ENCODE results near the gene RASA3.
"Not testable (repeated sequence)": the region's sequence is repeated elsewhere in the genome, so short reads cannot be mapped to it uniquely, and the experiment has no call there.

Gene RASA3

GRCh38 chr13:114161644-114162532, 29.5 kb upstream of the RASA3 start:
- peaks cover 8% of the 10 kb centered on the region for H3K4me1 ChIP-seq (ENCODE audit: insufficient read depth, insufficient read length)
- TF ChIP-seq ZNF274 (IDR thresholded peaks at IDR 0.05; ENCODE audit: low read depth, low read length) (no peak), YY1 (IDR thresholded peaks at IDR 0.05; ENCODE audit: insufficient read depth, insufficient read length) (no peak), SUZ12 (IDR thresholded peaks at IDR 0.05; ENCODE audit: extremely low read depth, insufficient read depth, insufficient read length) (no peak)
- H3K36me3 ChIP-seq (ENCODE audit: insufficient read depth, insufficient read length, low read length) = no peaks in the 10 kb centered on the region
- no peak overlapping the region for H3K4me3 ChIP-seq (ENCODE audit: insufficient read length, low read depth)
- H3K9me3 ChIP-seq (ENCODE audit: insufficient read depth, low read length) = no peaks in the 10 kb centered on the region
- no peak overlapping the region for H3K9ac ChIP-seq (ENCODE audit: insufficient read length, low read depth)
- DNase-seq (ENCODE audit: low read depth, low spot score) = no peak
- H3K27me3 ChIP-seq (ENCODE audit: insufficient read depth, insufficient read length) = peaks cover 5% of the 10 kb centered on the region

- Histone ChIP-seq H3K4me1 (ENCODE audit: insufficient read depth, insufficient read length) (peaks cover 5% of the 10 kb centered on the region), H3K9ac (ENCODE audit: insufficient read length, low read depth) (no peak overlapping the region), H3K36me3 (ENCODE audit: insufficient read depth, insufficient read length, low read length) (no peaks in the 10 kb centered on the region), H3K9me3 (ENCODE audit: insufficient read depth, low read length) (no peaks in the 10 kb centered on the region), H3K4me3 (ENCODE audit: insufficient read length, low read depth) (no peak overlapping the region), H3K27me3 (ENCODE audit: insufficient read depth, insufficient read length) (peaks cover 5% of the 10 kb centered on the region)
- DNase-seq (ENCODE audit: low read depth, low spot score) = no peak
- TF ChIP-seq ZNF274 (IDR thresholded peaks at IDR 0.05; ENCODE audit: low read depth, low read length) = no peak
- TF ChIP-seq YY1 (IDR thresholded peaks at IDR 0.05; ENCODE audit: insufficient read depth, insufficient read length) = no peak
- no peak for TF ChIP-seq SUZ12 (IDR thresholded peaks at IDR 0.05; ENCODE audit: extremely low read depth, insufficient read depth, insufficient read length)
These were observed 28.7 kb upstream of the RASA3 start for GRCh38 chr13:114161028-114161556.

GRCh38 chr13:114158869-114159666, 26.6 kb upstream of the RASA3 start:
- H3K9ac ChIP-seq (ENCODE audit: insufficient read length, low read depth); H3K4me1 ChIP-seq (ENCODE audit: insufficient read depth, insufficient read length); H3K9me3 ChIP-seq (ENCODE audit: insufficient read depth, low read length); H3K36me3 ChIP-seq (ENCODE audit: insufficient read depth, insufficient read length, low read length); DNase-seq (ENCODE audit: low read depth, low spot score); H3K4me3 ChIP-seq (ENCODE audit: insufficient read length, low read depth); H3K27me3 ChIP-seq (ENCODE audit: insufficient read depth, insufficient read length): not testable (repeated sequence)

- no peaks in the 10 kb centered on the region for H3K9me3 ChIP-seq (ENCODE audit: insufficient read depth, low read length)
- peaks cover 17% of the 10 kb centered on the region for H3K27me3 ChIP-seq (ENCODE audit: insufficient read depth, insufficient read length)
- TF ChIP-seq SUZ12 (IDR thresholded peaks at IDR 0.05; ENCODE audit: extremely low read depth, insufficient read depth, insufficient read length) (no peak), YY1 (IDR thresholded peaks at IDR 0.05; ENCODE audit: insufficient read depth, insufficient read length) (no peak), ZNF274 (IDR thresholded peaks at IDR 0.05; ENCODE audit: low read depth, low read length) (no peak)
- H3K4me3 ChIP-seq (ENCODE audit: insufficient read length, low read depth) = no peak overlapping the region
- no peak for DNase-seq (ENCODE audit: low read depth, low spot score)
- H3K36me3 ChIP-seq (ENCODE audit: insufficient read depth, insufficient read length, low read length) = no peaks in the 10 kb centered on the region
- H3K9ac ChIP-seq (ENCODE audit: insufficient read length, low read depth) = no peak overlapping the region
- H3K4me1 ChIP-seq (ENCODE audit: insufficient read depth, insufficient read length) = peaks cover 6% of the 10 kb centered on the region
These were observed 25.6 kb upstream of the RASA3 start for GRCh38 chr13:114157869-114158495.

- H3K4me3 ChIP-seq (ENCODE audit: insufficient read length, low read depth) = no peak overlapping the region
- no peak for DNase-seq (ENCODE audit: low read depth, low spot score)
- no peaks in the 10 kb centered on the region for H3K9me3 ChIP-seq (ENCODE audit: insufficient read depth, low read length)
- peaks cover 26% of the 10 kb centered on the region for H3K27me3 ChIP-seq (ENCODE audit: insufficient read depth, insufficient read length)
- no peak overlapping the region for H3K9ac ChIP-seq (ENCODE audit: insufficient read length, low read depth)
- H3K4me1 ChIP-seq (ENCODE audit: insufficient read depth, insufficient read length) = peaks cover 6% of the 10 kb centered on the region
- no peaks in the 10 kb centered on the region for H3K36me3 ChIP-seq (ENCODE audit: insufficient read depth, insufficient read length, low read length)
- TF ChIP-seq SUZ12 (IDR thresholded peaks at IDR 0.05; ENCODE audit: extremely low read depth, insufficient read depth, insufficient read length) (no peak), ZNF274 (IDR thresholded peaks at IDR 0.05; ENCODE audit: low read depth, low read length) (no peak), YY1 (IDR thresholded peaks at IDR 0.05; ENCODE audit: insufficient read depth, insufficient read length) (no peak)
These were observed 23.8 kb upstream of the RASA3 start for GRCh38 chr13:114155926-114156883.

- no peaks in the 10 kb centered on the region for H3K36me3 ChIP-seq (ENCODE audit: insufficient read depth, insufficient read length, low read length)
- no peak overlapping the region for H3K9ac ChIP-seq (ENCODE audit: insufficient read length, low read depth)
- H3K4me1 ChIP-seq (ENCODE audit: insufficient read depth, insufficient read length) = peaks cover 6% of the 10 kb centered on the region
- no peak overlapping the region for H3K4me3 ChIP-seq (ENCODE audit: insufficient read length, low read depth)
- H3K9me3 ChIP-seq (ENCODE audit: insufficient read depth, low read length) = no peaks in the 10 kb centered on the region
- DNase-seq (ENCODE audit: low read depth, low spot score) = no peak
- TF ChIP-seq SUZ12 (IDR thresholded peaks at IDR 0.05; ENCODE audit: extremely low read depth, insufficient read depth, insufficient read length) (no peak), YY1 (IDR thresholded peaks at IDR 0.05; ENCODE audit: insufficient read depth, insufficient read length) (no peak), ZNF274 (IDR thresholded peaks at IDR 0.05; ENCODE audit: low read depth, low read length) (no peak)
- H3K27me3 ChIP-seq (ENCODE audit: insufficient read depth, insufficient read length) = peaks cover 26% of the 10 kb centered on the region
These were observed 22.9 kb upstream of the RASA3 start for GRCh38 chr13:114155320-114155719.

Measured in NT2/D1 (cell line).